Tibial artery (tissue), 4 donors: ENCODE data around the gene GABPA.
"Not testable (repeated sequence)": the region's sequence is repeated elsewhere in the genome, so short reads cannot be mapped to it uniquely, and the experiment has no call there.

Experiments
- DNase-seq, 2 donors: peaks; one replicate each; pipeline ENCODE4 v3.0.0-alpha.2; 2019
- H3K27ac ChIP-seq, 2 donors: fragments of 200-600 bp; sonication (generic) in 1 of 2; 1 replicate in 1 of 2; 2 replicates in 1 of 2; pipeline ENCODE4 v1.5.1; 2018 to 2019; ENCODE audit warnings: mild to moderate bottlenecking in 1 of 2
- H3K27me3 ChIP-seq, 2 donors: fragments of 200-600 bp; sonication (generic) in 1 of 2; one replicate each; pipeline versions ENCODE4 v1.5.1 to v1.6.0; 2016 to 2019
- H3K36me3 ChIP-seq, 3 donors: fragments of 200-600 bp; sonication (generic) in 2 of 3; one replicate each; pipeline ENCODE4 v1.5.1; 2016 to 2019; ENCODE audit warnings: mild to moderate bottlenecking in 2 of 3
- H3K4me1 ChIP-seq, 4 donors: fragments of 200-600 bp; sonication (generic) in 2 of 4; 1 replicate in 3 of 4; 2 replicates in 1 of 4; pipeline ENCODE4 v1.5.1; 2016 to 2019
- H3K4me3 ChIP-seq, 2 donors: fragments of 200-600 bp; sonication (generic) in 1 of 2; 1 replicate in 1 of 2; 2 replicates in 1 of 2; pipeline ENCODE4 v1.5.1; 2018 to 2019; ENCODE audit warnings: mild to moderate bottlenecking in 2 of 2
- H3K9me3 ChIP-seq, 3 donors: fragments of 200-600 bp; sonication (generic) in 1 of 3; one replicate each; pipeline ENCODE4 v1.5.1; 2016 to 2019
- CTCF ChIP-seq, 2 experiments: fragments of 200-600 bp in 1 of 2; fragments of 450-650 bp in 1 of 2; IDR thresholded peaks; one replicate each; pipeline ENCODE4 v1.5.1; 2017 to 2019; ENCODE audit warnings: antibody characterized with exemption in 2 of 2, mild to moderate bottlenecking in 1 of 2, moderate library complexity in 1 of 2
- intact Hi-C: fragments of 100-400 bp; cut with DNase I; formaldehyde crosslinking; loops from one replicate; pipeline ENCODE4 v1.15.0; 2023; ENCODE audit warnings: low total_unique reads

Gene GABPA

GRCh38 chr21:25734904-25735645, at the start of gene GABPA, which contains the start of gene ATP5PF:
GABPA (plus strand) TSS chr21:25734972; CDS start chr21:25741599, 6,627 bp downstream.
ATP5PF (minus strand) TSS chr21:25734904; CDS start chr21:25729794, 5,110 bp downstream.
- intact Hi-C loops, result loop anchor here (10.0 kb wide), 2 partner anchors 130 to 440 kb away; partner anchors contain the start of genes APP and MRPL39
- Histone ChIP-seq H3K27ac (peak within 1 kb of the TSS; percentile 96 to 99), H3K9me3 (no peaks in the 10 kb centered on the region), H3K36me3 (peaks cover 0 to 4% (median 3%) of the 10 kb centered on the region in 3 donors), H3K27me3 (no peaks in the 10 kb centered on the region), H3K4me3 (peak within 1 kb of the TSS; percentile 82 to 97), H3K4me1 (peaks cover 0 to 46% (median 26%) of the 10 kb centered on the region in 4 donors)
- DNase-seq, result peak; percentile 97 to 98
- TF ChIP-seq CTCF (IDR thresholded peaks at IDR 0.05), result peak in 1 of 2 experiments; percentile 19

- Histone ChIP-seq H3K9me3 (no peaks in the 10 kb centered on the region), H3K36me3 (no peaks in the 10 kb centered on the region), H3K27ac (no peak overlapping the region), H3K4me3 (no peak overlapping the region), H3K4me1 (peaks cover 0 to 19% (median 2%) of the 10 kb centered on the region in 4 donors), H3K27me3 (no peaks in the 10 kb centered on the region)
- intact Hi-C loops, result no loop called here
- DNase-seq, result no peak
- TF ChIP-seq CTCF (IDR thresholded peaks at IDR 0.05), result no peak
These were observed 47.0 kb upstream of the GABPA start for GRCh38 chr21:25687787-25688186.

GRCh38 chr21:25688275-25689155, 46.3 kb upstream of the GABPA start:
- Histone ChIP-seq H3K27ac (peak overlapping the region in 1 of 2 donors; percentile 2), H3K36me3 (no peaks in the 10 kb centered on the region), H3K9me3 (no peaks in the 10 kb centered on the region), H3K4me3 (no peak overlapping the region), H3K27me3 (no peaks in the 10 kb centered on the region), H3K4me1 (peaks cover 0 to 19% (median 2%) of the 10 kb centered on the region in 4 donors)
- no peak for DNase-seq
- intact Hi-C loops, result no loop called here
- no peak for TF ChIP-seq CTCF (IDR thresholded peaks at IDR 0.05)

- no peaks in the 10 kb centered on the region for H3K36me3 ChIP-seq
- DNase-seq, result no peak
- H3K27ac ChIP-seq, result peak overlapping the region in 1 of 2 donors; percentile 2
- no peaks in the 10 kb centered on the region for H3K9me3 ChIP-seq
- H3K4me3 ChIP-seq, result no peak overlapping the region
- intact Hi-C loops, result no loop called here
- no peaks in the 10 kb centered on the region for H3K27me3 ChIP-seq
- H3K4me1 ChIP-seq, result peaks cover 0 to 19% (median 2%) of the 10 kb centered on the region in 4 donors
- TF ChIP-seq CTCF (IDR thresholded peaks at IDR 0.05), result no peak
These were observed 45.5 kb upstream of the GABPA start for GRCh38 chr21:25689226-25689625.

GRCh38 chr21:25691976-25692375, 42.8 kb upstream of the GABPA start:
- Histone ChIP-seq H3K4me3 (no peak overlapping the region), H3K27ac (no peak overlapping the region), H3K4me1 (peaks cover 0 to 14% (median 2%) of the 10 kb centered on the region in 4 donors), H3K27me3 (no peaks in the 10 kb centered on the region), H3K9me3 (no peaks in the 10 kb centered on the region), H3K36me3 (no peaks in the 10 kb centered on the region)
- intact Hi-C loops, result no loop called here
- TF ChIP-seq CTCF (IDR thresholded peaks at IDR 0.05), result no peak
- DNase-seq, result no peak

- H3K36me3 ChIP-seq, H3K9me3 ChIP-seq, H3K4me3 ChIP-seq, H3K27ac ChIP-seq, H3K27me3 ChIP-seq, intact Hi-C loops, DNase-seq, H3K4me1 ChIP-seq: not testable (repeated sequence)
These were observed 39.3 kb upstream of the GABPA start for GRCh38 chr21:25695461-25695860.
